Amygdala (tissue), 56 donors: ENCODE data around the gene PTPRG.
"Not testable (repeated sequence)": the region's sequence is repeated elsewhere in the genome, so short reads cannot be mapped to it uniquely, and the experiment has no call there.

Experiments
- DNase-seq, 56 donors: peaks; one replicate each; lab custom pipeline; 2025; lab: John Stamatoyannopoulos, UW

PTPRG gene

GRCh38 chr3:61561374-61562041, at the start of gene PTPRG:
Gene PTPRG, plus strand, starts transcription at chr3:61561571. Its CDS starts 717 bp downstream, at chr3:61562288.
- peak in 50 of 56 donors; percentile 14 to 84 (median 62) for DNase-seq

- no peak for DNase-seq
Observed at GRCh38 chr3:61518590-61518989, 42.8 kb upstream of the PTPRG start.

- DNase-seq, result no peak
Observed at GRCh38 chr3:61520966-61521628, 40.3 kb upstream of the PTPRG start.

- DNase-seq, result no peak
Observed at GRCh38 chr3:61522060-61522459, 39.3 kb upstream of the PTPRG start.

GRCh38 chr3:61522626-61523025, 38.7 kb upstream of the PTPRG start:
- DNase-seq, result no peak

GRCh38 chr3:61524933-61525332, 36.4 kb upstream of the PTPRG start:
- DNase-seq, result no peak

- DNase-seq, result no peak
Observed at GRCh38 chr3:61526308-61526707, 35.1 kb upstream of the PTPRG start.

GRCh38 chr3:61527011-61527410, 34.4 kb upstream of the PTPRG start:
- no peak for DNase-seq

- DNase-seq, result peak in 4 of 56 donors; percentile 0 to 34 (median 6)
Observed at GRCh38 chr3:61530355-61530754, 31.0 kb upstream of the PTPRG start.

GRCh38 chr3:61531528-61531927, 29.8 kb upstream of the PTPRG start:
- DNase-seq, result no peak

- no peak for DNase-seq
Observed at GRCh38 chr3:61532739-61533500, 28.5 kb upstream of the PTPRG start.

GRCh38 chr3:61535826-61536225, 25.5 kb upstream of the PTPRG start:
- DNase-seq, result no peak

- DNase-seq, result no peak
Observed at GRCh38 chr3:61537366-61537765, 24.0 kb upstream of the PTPRG start.

GRCh38 chr3:61538486-61538885, 22.9 kb upstream of the PTPRG start:
- DNase-seq, result no peak

GRCh38 chr3:61541694-61542093, 19.7 kb upstream of the PTPRG start:
- DNase-seq, result no peak

GRCh38 chr3:61545716-61546115, 15.7 kb upstream of the PTPRG start:
- no peak for DNase-seq

- no peak for DNase-seq
Observed at GRCh38 chr3:61547625-61548024, 13.7 kb upstream of the PTPRG start.

- not testable (repeated sequence) for DNase-seq
Observed at GRCh38 chr3:61552704-61553103, 8.7 kb upstream of the PTPRG start.

- peak in 2 of 56 donors; percentile 0 to 4 for DNase-seq
Observed at GRCh38 chr3:61559136-61559731, 2.1 kb upstream of the PTPRG start.

- peak in 44 of 56 donors; percentile 1 to 68 (median 33) for DNase-seq
Observed at GRCh38 chr3:61560517-61561373, 626 bp upstream of the PTPRG start.
